SK-N-SH treated with all-trans-retinoic acid at 6 μM for 48 hours (cell line): ENCODE data around the gene SNRPA1.

Source experiments
- ATAC-seq: fragments of 200-7000 bp; cut with Tn5 transposase; 3 replicates; pipeline ENCODE4 v1.9.1; 2020; ENCODE audit warnings: mild to moderate bottlenecking, moderate library complexity
- ARNTL ChIP-seq: fragments of 450-650 bp; formaldehyde crosslinking; IDR thresholded peaks from 2 replicates; pipeline ENCODE4 v1.5.0; 2020; ENCODE audit warnings: low read depth, mild to moderate bottlenecking, moderate library complexity, borderline replicate concordance
- BACH2 ChIP-seq: fragments of 250-450 bp; sonication (Bioruptor Pico); IDR thresholded peaks from 2 replicates; pipeline ENCODE4 v1.9.0; 2021; ENCODE audit warnings: mild to moderate bottlenecking, borderline replicate concordance
- CSDC2 ChIP-seq: fragments of 250-450 bp; sonication (Bioruptor Pico); IDR thresholded peaks from 2 replicates; pipeline ENCODE4 v1.5.0; 2020; ENCODE audit warnings: mild to moderate bottlenecking, moderate library complexity
- ESRRG ChIP-seq: fragments of 250-450 bp; sonication (Bioruptor Pico); IDR thresholded peaks from 2 replicates; pipeline ENCODE4 v1.6.1; 2021; ENCODE audit warnings: mild to moderate bottlenecking
- GLIS3 ChIP-seq: fragments of 250-450 bp; sonication (Bioruptor Pico); IDR thresholded peaks from 2 replicates; pipeline ENCODE4 v1.5.0; 2020; ENCODE audit warnings: mild to moderate bottlenecking, moderate library complexity
- ISL1 ChIP-seq: fragments of 250-450 bp; sonication (Bioruptor Pico); IDR thresholded peaks from 2 replicates; pipeline ENCODE4 v2.1.2; 2022; ENCODE audit warnings: mild to moderate bottlenecking, moderate library complexity
- OSR1 ChIP-seq: fragments of 250-450 bp; sonication (Bioruptor Pico); IDR thresholded peaks from 2 replicates; pipeline ENCODE4 v1.8.0; 2022; ENCODE audit warnings: moderate library complexity, mild to moderate bottlenecking, inconsistent platforms
- PPARA ChIP-seq: fragments of 250-450 bp; sonication (Bioruptor Pico); IDR thresholded peaks from 2 replicates; pipeline ENCODE4 v1.5.0; 2020; ENCODE audit warnings: mild to moderate bottlenecking, borderline replicate concordance
- RARB ChIP-seq: fragments of 250-450 bp; sonication (Bioruptor Pico); IDR thresholded peaks from 2 replicates; pipeline ENCODE4 v1.8.0; 2021; ENCODE audit warnings: mild to moderate bottlenecking, moderate library complexity
- SNAI2 ChIP-seq: fragments of 250-450 bp; sonication (Bioruptor Pico); IDR thresholded peaks from 2 replicates; pipeline ENCODE4 v1.5.0; 2020; ENCODE audit warnings: mild to moderate bottlenecking, moderate library complexity
- TCF4 ChIP-seq: fragments of 250-450 bp; sonication (Bioruptor Pico); IDR thresholded peaks from 2 replicates; pipeline ENCODE4 v1.8.0; 2021; ENCODE audit warnings: mild to moderate bottlenecking, moderate library complexity, borderline replicate concordance
- TOX ChIP-seq: fragments of 250-450 bp; sonication (Bioruptor Pico); IDR thresholded peaks from 2 replicates; pipeline ENCODE4 v1.8.0; 2021; ENCODE audit warnings: mild to moderate bottlenecking, moderate library complexity, borderline replicate concordance
- ZC3H10 ChIP-seq: fragments of 250-450 bp; sonication (Bioruptor Pico); IDR thresholded peaks from 2 replicates; pipeline ENCODE4 v1.5.1; 2021; ENCODE audit warnings: mild to moderate bottlenecking, moderate library complexity
- ZFP30 ChIP-seq: fragments of 450-650 bp; formaldehyde crosslinking; IDR thresholded peaks from 2 replicates; pipeline ENCODE4 v1.5.0; 2022; ENCODE audit warnings: mild to moderate bottlenecking, moderate library complexity
- ZNF565 ChIP-seq: fragments of 450-650 bp; formaldehyde crosslinking; conservative IDR thresholded peaks from 2 replicates; pipeline ENCODE4 v1.5.0; 2020; ENCODE audit warnings: low read depth, mild to moderate bottlenecking, moderate library complexity
- ZNF70 ChIP-seq: fragments of 450-650 bp; formaldehyde crosslinking; IDR thresholded peaks from 2 replicates; pipeline ENCODE4 v1.5.0; 2020; ENCODE audit warnings: mild to moderate bottlenecking, moderate library complexity
- ZNF8 ChIP-seq: fragments of 450-650 bp; formaldehyde crosslinking; IDR thresholded peaks from 2 replicates; pipeline ENCODE4 v1.5.0; 2020; ENCODE audit warnings: mild to moderate bottlenecking, moderate library complexity
- TF ChIP-seq, protein P1 (sequence below): fragments of 250-450 bp; sonication (Bioruptor Pico); IDR thresholded peaks from 2 replicates; pipeline ENCODE4 v1.5.1; 2020; ENCODE audit warnings: low read depth, mild to moderate bottlenecking, moderate library complexity
- TF ChIP-seq, protein P2 (sequence below): fragments of 250-450 bp; sonication (Bioruptor Pico); IDR thresholded peaks from 2 replicates; pipeline ENCODE4 v1.5.0; 2020; ENCODE audit warnings: mild to moderate bottlenecking, moderate library complexity
- TF ChIP-seq, protein P3 (sequence below): fragments of 250-450 bp; sonication (Bioruptor Pico); IDR thresholded peaks from 2 replicates; pipeline ENCODE4 v1.5.1; 2021; ENCODE audit warnings: mild to moderate bottlenecking, moderate library complexity
- TF ChIP-seq, protein P4 (sequence below): fragments of 250-450 bp; sonication (Bioruptor Pico); IDR thresholded peaks from 2 replicates; pipeline ENCODE4 v1.8.0; 2021; ENCODE audit warnings: low read depth, mild to moderate bottlenecking, moderate library complexity, borderline replicate concordance

Gene SNRPA1

DNA sequence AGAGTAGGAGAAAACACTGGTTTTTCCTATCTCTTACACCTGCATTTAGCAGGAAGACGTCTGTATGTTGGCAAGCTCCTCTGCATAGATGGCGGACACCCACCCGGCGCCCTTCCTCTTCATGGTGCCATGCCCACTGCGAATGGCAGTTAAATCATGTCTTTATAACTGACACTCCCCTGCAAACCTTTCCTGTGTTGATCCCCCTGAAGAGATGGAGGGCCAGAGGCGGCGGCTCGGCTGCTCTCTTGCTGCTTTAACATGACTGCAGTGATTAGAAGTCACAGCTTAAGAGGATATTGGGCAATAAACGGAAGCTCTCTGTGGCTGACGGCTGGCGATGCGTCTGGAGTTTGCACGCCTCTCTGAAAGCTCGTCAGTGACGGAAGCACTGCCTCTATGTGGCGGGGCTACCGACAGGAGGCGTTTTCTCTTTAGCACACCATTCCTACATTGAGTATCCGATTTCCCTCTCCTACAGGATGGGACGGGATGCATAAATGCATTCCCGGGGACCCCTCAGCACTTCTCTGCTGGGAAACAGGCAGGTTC is 25.5 kb upstream of the SNRPA1 start:
- no peak for ATAC-seq
- TF ChIP-seq ZC3H10 (CRISPR knock-in tag), result no peak
- TF ChIP-seq BACH2 (CRISPR knock-in tag), result no peak
- TF ChIP-seq, protein P1, sequence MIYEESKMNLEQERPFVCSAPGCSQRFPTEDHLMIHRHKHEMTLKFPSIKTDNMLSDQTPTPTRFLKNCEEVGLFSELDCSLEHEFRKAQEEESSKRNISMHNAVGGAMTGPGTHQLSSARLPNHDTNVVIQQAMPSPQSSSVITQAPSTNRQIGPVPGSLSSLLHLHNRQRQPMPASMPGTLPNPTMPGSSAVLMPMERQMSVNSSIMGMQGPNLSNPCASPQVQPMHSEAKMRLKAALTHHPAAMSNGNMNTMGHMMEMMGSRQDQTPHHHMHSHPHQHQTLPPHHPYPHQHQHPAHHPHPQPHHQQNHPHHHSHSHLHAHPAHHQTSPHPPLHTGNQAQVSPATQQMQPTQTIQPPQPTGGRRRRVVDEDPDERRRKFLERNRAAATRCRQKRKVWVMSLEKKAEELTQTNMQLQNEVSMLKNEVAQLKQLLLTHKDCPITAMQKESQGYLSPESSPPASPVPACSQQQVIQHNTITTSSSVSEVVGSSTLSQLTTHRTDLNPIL, result no peak
- TF ChIP-seq ZFP30, result no peak
- no peak for TF ChIP-seq TCF4 (CRISPR knock-in tag)
- no peak for TF ChIP-seq RARB (CRISPR knock-in tag)
- TF ChIP-seq OSR1, result no peak
- TF ChIP-seq SNAI2, result no peak
- no peak for TF ChIP-seq ZNF70
- TF ChIP-seq, protein P2, sequence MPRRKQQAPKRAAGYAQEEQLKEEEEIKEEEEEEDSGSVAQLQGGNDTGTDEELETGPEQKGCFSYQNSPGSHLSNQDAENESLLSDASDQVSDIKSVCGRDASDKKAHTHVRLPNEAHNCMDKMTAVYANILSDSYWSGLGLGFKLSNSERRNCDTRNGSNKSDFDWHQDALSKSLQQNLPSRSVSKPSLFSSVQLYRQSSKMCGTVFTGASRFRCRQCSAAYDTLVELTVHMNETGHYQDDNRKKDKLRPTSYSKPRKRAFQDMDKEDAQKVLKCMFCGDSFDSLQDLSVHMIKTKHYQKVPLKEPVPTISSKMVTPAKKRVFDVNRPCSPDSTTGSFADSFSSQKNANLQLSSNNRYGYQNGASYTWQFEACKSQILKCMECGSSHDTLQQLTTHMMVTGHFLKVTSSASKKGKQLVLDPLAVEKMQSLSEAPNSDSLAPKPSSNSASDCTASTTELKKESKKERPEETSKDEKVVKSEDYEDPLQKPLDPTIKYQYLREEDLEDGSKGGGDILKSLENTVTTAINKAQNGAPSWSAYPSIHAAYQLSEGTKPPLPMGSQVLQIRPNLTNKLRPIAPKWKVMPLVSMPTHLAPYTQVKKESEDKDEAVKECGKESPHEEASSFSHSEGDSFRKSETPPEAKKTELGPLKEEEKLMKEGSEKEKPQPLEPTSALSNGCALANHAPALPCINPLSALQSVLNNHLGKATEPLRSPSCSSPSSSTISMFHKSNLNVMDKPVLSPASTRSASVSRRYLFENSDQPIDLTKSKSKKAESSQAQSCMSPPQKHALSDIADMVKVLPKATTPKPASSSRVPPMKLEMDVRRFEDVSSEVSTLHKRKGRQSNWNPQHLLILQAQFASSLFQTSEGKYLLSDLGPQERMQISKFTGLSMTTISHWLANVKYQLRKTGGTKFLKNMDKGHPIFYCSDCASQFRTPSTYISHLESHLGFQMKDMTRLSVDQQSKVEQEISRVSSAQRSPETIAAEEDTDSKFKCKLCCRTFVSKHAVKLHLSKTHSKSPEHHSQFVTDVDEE (CRISPR knock-in tag), result no peak
- no peak for TF ChIP-seq PPARA (CRISPR knock-in tag)
- TF ChIP-seq ZNF565, result no peak
- no peak for TF ChIP-seq ISL1 (CRISPR knock-in tag)
- TF ChIP-seq, protein P3, sequence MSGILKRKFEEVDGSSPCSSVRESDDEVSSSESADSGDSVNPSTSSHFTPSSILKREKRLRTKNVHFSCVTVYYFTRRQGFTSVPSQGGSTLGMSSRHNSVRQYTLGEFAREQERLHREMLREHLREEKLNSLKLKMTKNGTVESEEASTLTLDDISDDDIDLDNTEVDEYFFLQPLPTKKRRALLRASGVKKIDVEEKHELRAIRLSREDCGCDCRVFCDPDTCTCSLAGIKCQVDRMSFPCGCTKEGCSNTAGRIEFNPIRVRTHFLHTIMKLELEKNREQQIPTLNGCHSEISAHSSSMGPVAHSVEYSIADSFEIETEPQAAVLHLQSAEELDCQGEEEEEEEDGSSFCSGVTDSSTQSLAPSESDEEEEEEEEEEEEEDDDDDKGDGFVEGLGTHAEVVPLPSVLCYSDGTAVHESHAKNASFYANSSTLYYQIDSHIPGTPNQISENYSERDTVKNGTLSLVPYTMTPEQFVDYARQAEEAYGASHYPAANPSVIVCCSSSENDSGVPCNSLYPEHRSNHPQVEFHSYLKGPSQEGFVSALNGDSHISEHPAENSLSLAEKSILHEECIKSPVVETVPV (CRISPR knock-in tag), result no peak
- no peak for TF ChIP-seq ARNTL (CRISPR knock-in tag)
- TF ChIP-seq, protein P4, sequence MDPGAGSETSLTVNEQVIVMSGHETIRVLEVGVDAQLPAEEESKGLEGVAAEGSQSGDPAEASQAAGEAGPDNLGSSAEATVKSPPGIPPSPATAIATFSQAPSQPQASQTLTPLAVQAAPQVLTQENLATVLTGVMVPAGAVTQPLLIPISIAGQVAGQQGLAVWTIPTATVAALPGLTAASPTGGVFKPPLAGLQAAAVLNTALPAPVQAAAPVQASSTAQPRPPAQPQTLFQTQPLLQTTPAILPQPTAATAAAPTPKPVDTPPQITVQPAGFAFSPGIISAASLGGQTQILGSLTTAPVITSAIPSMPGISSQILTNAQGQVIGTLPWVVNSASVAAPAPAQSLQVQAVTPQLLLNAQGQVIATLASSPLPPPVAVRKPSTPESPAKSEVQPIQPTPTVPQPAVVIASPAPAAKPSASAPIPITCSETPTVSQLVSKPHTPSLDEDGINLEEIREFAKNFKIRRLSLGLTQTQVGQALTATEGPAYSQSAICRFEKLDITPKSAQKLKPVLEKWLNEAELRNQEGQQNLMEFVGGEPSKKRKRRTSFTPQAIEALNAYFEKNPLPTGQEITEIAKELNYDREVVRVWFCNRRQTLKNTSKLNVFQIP (CRISPR knock-in tag), result no peak
- no peak for TF ChIP-seq ZNF8

DNA sequence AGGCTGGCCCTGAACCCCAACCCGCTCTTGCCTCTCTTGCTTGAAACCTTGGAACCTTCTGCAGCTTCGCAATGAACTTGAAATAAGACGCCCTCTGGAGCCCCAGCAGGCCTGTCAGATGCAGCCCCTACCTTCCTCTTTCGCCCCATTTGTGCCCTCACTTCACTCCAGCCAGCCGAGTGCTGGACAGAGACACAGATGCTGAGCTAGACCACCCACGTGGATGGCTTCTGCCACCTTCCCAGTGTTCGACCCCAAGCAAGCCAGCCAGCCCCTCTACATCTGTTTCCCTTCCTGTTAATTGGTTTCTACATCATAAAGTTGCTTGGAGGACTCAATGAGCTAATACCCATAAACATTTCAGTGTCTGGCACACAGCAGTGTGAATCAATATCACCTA is 23.8 kb upstream of the SNRPA1 start:
- ATAC-seq, result no peak
- TF ChIP-seq TCF4 (CRISPR knock-in tag) (no peak), SNAI2 (no peak), CSDC2 (no peak), OSR1 (no peak), ZNF8 (no peak), ZFP30 (no peak), ESRRG (CRISPR knock-in tag) (no peak)
- TF ChIP-seq, protein P3 (CRISPR knock-in tag), result no peak
- TF ChIP-seq, protein P4 (CRISPR knock-in tag), result no peak
- TF ChIP-seq, all 23 proteins: peak for 0

DNA sequence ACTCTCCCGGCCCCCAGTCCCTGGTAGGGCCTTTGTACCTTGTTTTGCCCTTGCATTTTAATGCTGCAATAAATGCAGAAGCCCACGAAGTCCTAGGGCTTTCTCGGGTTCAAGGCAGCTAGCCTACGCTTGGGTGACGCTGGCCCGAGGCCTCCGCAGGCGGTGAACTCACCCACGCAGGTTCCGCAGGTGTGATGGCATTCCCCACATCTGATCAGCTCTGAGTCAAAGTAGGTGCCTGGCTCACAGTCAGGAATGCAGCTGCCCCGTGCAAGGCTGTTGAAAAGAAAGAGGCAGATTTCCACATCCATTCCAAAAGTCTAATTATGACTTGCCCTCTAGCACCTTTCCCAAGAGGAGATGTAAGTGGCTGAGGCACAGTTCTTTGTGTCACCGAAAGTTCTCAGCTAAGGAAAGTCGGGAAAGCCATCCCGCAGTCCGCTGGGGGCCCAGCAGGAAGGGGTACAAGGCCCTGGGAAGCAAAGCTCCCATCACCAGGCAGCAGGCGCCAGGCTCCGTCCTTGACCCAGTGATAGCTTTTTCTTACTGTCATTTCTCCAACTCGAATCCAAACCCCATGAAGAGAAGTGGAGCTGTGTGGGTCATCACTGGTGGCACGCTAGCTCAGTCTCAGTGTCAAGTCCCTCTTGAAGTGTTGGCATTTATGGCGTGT is 23.2 kb upstream of the SNRPA1 start:
- TF ChIP-seq ZNF70 (no peak), ARNTL (CRISPR knock-in tag) (no peak), ZC3H10 (CRISPR knock-in tag) (no peak), CSDC2 (no peak), TOX (no peak), GLIS3 (no peak)
- TF ChIP-seq, protein P2 (CRISPR knock-in tag), result no peak
- TF ChIP-seq, all 23 proteins: peak for 0

More for the DNA sequence above, 23.2 kb upstream of the SNRPA1 start:
- no peak for ATAC-seq
